AG04450 (cell line): ENCODE data around the gene SEC14L3. TPM values are rescaled to one million over a fixed set of nuclear protein-coding genes. Genes with fewer than 3 reads are reported as not detected.
"Not testable (repeated sequence)": the region's sequence is repeated elsewhere in the genome, so short reads cannot be mapped to it uniquely, and the experiment has no call there.

Source experiments
- CTCF ChIA-PET: fragments of 300-600, 350-600 bp; formaldehyde crosslinking; extraction: SDS; loops from one replicate; lab custom pipeline; 2022; ENCODE audit warnings: antibody characterized with exemption, inconsistent platforms; lab: Charles Lee
- POLR2A ChIA-PET: fragments of 350-600 bp; formaldehyde crosslinking; extraction: SDS; loops from one replicate; lab custom pipeline; 2021; ENCODE audit warnings: antibody characterized with exemption, inconsistent platforms; lab: Yijun Ruan, JAX
- DNase-seq: peaks from one replicate; pipeline ENCODE4 v3.0.0-alpha.2; 2011; ENCODE audit warnings: low read depth, low spot score
- H3K27ac ChIP-seq: one replicate; pipeline ENCODE4 v1.5.1; 2012; ENCODE audit warnings: low read depth, low read length, control low read depth
- H3K27me3 ChIP-seq: one replicate; pipeline ENCODE4 v1.6.0; 2012; ENCODE audit warnings: low read length; ENCODE audit not compliant: control insufficient read depth, insufficient read depth
- H3K4me3 ChIP-seq: 2 replicates; pipeline ENCODE4 v1.5.1; 2011; ENCODE audit warnings: mild to moderate bottlenecking, low read depth, low read length, control low read depth
- H3K9me3 ChIP-seq: 2 replicates; pipeline ENCODE4 v1.5.1; 2012; ENCODE audit warnings: low read length; ENCODE audit not compliant: control insufficient read depth, insufficient read depth
- CTCF ChIP-seq: IDR thresholded peaks from 2 replicates; pipeline ENCODE4 v1.5.1; 2011; ENCODE audit warnings: low read depth, low read length, control low read depth, inconsistent platforms
- polyA plus RNA-seq: library from polyadenylated mRNA; depleted of rRNA; stranded (reverse); fragments of >200 nt; gene quantifications from 2 replicates; pipeline ENCODE4 v1.2.3, GENCODE V29; 2011

Gene SEC14L3
- polyA plus RNA-seq, 1 experiment = not detected

GRCh38 chr22:30470655-30471054 is 1.2 kb downstream of the SEC14L3 start:
- Histone ChIP-seq H3K4me3 (no peak overlapping the region), H3K9me3 (no peaks in the 10 kb centered on the region), H3K27me3 (peaks cover 37% of the 10 kb centered on the region), H3K27ac (no peak overlapping the region)
- ChIA-PET POLR2A (no interaction called here), CTCF (no interaction called here)
- DNase-seq = no peak
- no peak for TF ChIP-seq CTCF

- Histone ChIP-seq H3K4me3 (no peak overlapping the region), H3K27ac (no peak overlapping the region), H3K27me3 (peaks cover 35% of the 10 kb centered on the region), H3K9me3 (no peaks in the 10 kb centered on the region)
- no peak for DNase-seq
- ChIA-PET POLR2A (no interaction called here), CTCF (no interaction called here)
- TF ChIP-seq CTCF = no peak
Observed at GRCh38 chr22:30469165-30469564, 2.7 kb downstream of the SEC14L3 start.

GRCh38 chr22:30460555-30460954 is 11.3 kb downstream of the SEC14L3 start:
- peaks cover 15% of the 10 kb centered on the region for H3K27me3 ChIP-seq
- POLR2A ChIA-PET, DNase-seq, H3K9me3 ChIP-seq, H3K4me3 ChIP-seq, H3K27ac ChIP-seq: not testable (repeated sequence)
- CTCF ChIA-PET = interaction anchor here (0.6 kb wide), 1 partner anchor 687 kb away, joined by 6 read pairs; no protein-coding TSS in a partner anchor

GRCh38 chr22:30460147-30460546 is 11.7 kb downstream of the SEC14L3 start:
- Histone ChIP-seq H3K4me3 (no peak overlapping the region), H3K9me3 (no peaks in the 10 kb centered on the region), H3K27ac (no peak overlapping the region), H3K27me3 (peaks cover 15% of the 10 kb centered on the region)
- no peak for DNase-seq
- POLR2A ChIA-PET = no interaction called here
- TF ChIP-seq CTCF = no peak
- CTCF ChIA-PET = interaction anchor here (0.6 to 1.4 kb wide), 2 partner anchors 15 to 687 kb away, joined by 4 to 6 read pairs; no protein-coding TSS in a partner anchor

GRCh38 chr22:30459181-30460052 is 12.4 kb downstream of the SEC14L3 start:
- TF ChIP-seq CTCF = no peak
- no peak for DNase-seq
- Histone ChIP-seq H3K4me3 (no peak overlapping the region), H3K9me3 (no peaks in the 10 kb centered on the region), H3K27me3 (peaks cover 12% of the 10 kb centered on the region), H3K27ac (no peak overlapping the region)
- ChIA-PET CTCF (interaction anchor here (1.4 kb wide), 1 partner anchor 14 kb away, joined by 4 read pairs; no protein-coding TSS in a partner anchor), POLR2A (no interaction called here)
